ENCODE measurements around the gene GON4L. TPM values are rescaled to one million over a fixed set of nuclear protein-coding genes. Genes with fewer than 3 reads are reported as not detected.

The GON4L gene
- total RNA-seq, 1 donor from 2014 or later = 57.0 TPM

DNA sequence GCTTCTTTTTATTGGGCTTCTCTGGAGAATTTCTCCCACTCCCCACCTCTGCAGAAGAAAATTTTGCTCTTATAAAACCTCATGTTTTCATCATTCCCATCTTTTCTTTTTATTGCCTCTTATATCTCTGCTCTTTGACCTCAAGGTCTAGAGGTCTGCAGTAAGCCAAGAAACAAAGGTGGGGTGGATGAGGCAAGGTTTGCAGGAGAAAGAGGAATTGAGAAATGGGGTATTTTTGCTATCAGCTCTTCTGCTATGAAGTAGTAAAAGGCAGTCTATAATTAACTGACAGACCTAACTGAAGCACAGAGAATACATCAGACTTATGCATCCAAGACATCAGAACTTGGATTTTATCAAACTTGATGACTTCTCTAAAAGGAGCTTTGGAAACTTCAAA, 25.2 kb upstream of the GON4L start:
- H3K27me3 Mint-ChIP-seq (ENCODE audit: unreplicated experiment) = no peaks in the 10 kb centered on the region
- no peak overlapping the region for H3K4me3 Mint-ChIP-seq (ENCODE audit: unreplicated experiment)
- no peaks in the 10 kb centered on the region for H3K9me3 Mint-ChIP-seq (ENCODE audit: unreplicated experiment)
- no peak overlapping the region for H3K27ac Mint-ChIP-seq (ENCODE audit: unreplicated experiment)
- no peak for TF ChIP-seq CTCF (IDR thresholded peaks at IDR 0.05)
- H3K4me1 Mint-ChIP-seq (ENCODE audit: unreplicated experiment) = peaks cover 7% of the 10 kb centered on the region
- peaks cover 6% of the 10 kb centered on the region for H3K36me3 Mint-ChIP-seq (ENCODE audit: unreplicated experiment)
- no peak for DNase-seq (ENCODE audit: extremely low spot score, unreplicated experiment)

- TF ChIP-seq CTCF (IDR thresholded peaks at IDR 0.05) = no peak
- DNase-seq (ENCODE audit: extremely low spot score, unreplicated experiment) = no peak
- H3K9me3 Mint-ChIP-seq (ENCODE audit: unreplicated experiment) = no peaks in the 10 kb centered on the region
- peaks cover 6% of the 10 kb centered on the region for H3K36me3 Mint-ChIP-seq (ENCODE audit: unreplicated experiment)
- no peak overlapping the region for H3K27ac Mint-ChIP-seq (ENCODE audit: unreplicated experiment)
- no peaks in the 10 kb centered on the region for H3K27me3 Mint-ChIP-seq (ENCODE audit: unreplicated experiment)
- H3K4me1 Mint-ChIP-seq (ENCODE audit: unreplicated experiment) = peaks cover 7% of the 10 kb centered on the region
- H3K4me3 Mint-ChIP-seq (ENCODE audit: unreplicated experiment) = no peak overlapping the region
These were observed 23.9 kb upstream of the GON4L start for GRCh38 chr1:155880950-155881349.

DNA sequence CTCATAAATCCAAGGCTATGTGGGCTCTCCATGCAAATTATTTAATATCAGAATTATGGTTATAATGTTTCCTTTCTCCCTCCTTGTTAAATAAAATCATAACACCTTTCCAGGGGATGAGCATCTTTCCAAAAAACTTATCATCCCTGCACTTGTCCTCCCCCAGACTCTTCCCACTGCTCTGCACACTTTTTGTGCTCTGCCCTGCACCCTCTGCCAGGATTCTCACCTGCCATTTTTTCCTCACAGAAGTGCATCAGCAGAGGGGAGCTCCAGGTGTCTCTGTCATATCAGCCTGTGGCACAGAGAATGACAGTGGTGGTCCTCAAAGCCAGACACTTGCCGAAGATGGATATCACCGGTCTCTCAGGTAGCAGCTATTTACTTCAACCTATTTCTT, 23.2 kb upstream of the GON4L start:
- no peak overlapping the region for H3K27ac Mint-ChIP-seq (ENCODE audit: unreplicated experiment)
- H3K36me3 Mint-ChIP-seq (ENCODE audit: unreplicated experiment) = peaks cover 6% of the 10 kb centered on the region
- no peaks in the 10 kb centered on the region for H3K27me3 Mint-ChIP-seq (ENCODE audit: unreplicated experiment)
- TF ChIP-seq CTCF (IDR thresholded peaks at IDR 0.05) = no peak
- no peaks in the 10 kb centered on the region for H3K9me3 Mint-ChIP-seq (ENCODE audit: unreplicated experiment)
- DNase-seq (ENCODE audit: extremely low spot score, unreplicated experiment) = no peak
- peaks cover 7% of the 10 kb centered on the region for H3K4me1 Mint-ChIP-seq (ENCODE audit: unreplicated experiment)
- no peak overlapping the region for H3K4me3 Mint-ChIP-seq (ENCODE audit: unreplicated experiment)

DNA sequence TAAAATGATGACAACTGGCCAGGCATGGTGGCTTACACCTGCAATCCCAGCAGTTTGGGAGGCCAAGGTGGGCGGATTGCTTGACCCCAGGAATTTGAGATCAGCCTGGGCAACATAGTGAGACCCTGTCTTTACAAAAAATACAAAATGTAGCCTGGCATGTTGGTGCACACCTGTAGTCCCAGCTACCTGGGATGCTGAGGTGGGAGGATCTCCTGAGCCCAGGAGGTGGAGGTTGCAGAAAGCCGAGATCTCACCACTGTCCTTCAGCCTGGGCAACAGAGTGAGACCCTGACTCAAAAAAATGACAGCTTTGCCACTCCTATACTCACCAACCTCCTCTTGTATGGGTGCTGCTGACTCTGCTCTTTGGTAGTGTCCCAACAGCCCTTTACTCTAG, 20.9 kb upstream of the GON4L start:
- Mint-ChIP-seq H3K27me3 (ENCODE audit: unreplicated experiment) (no peaks in the 10 kb centered on the region), H3K9me3 (ENCODE audit: unreplicated experiment) (no peaks in the 10 kb centered on the region), H3K36me3 (ENCODE audit: unreplicated experiment) (peaks cover 6% of the 10 kb centered on the region), H3K4me3 (ENCODE audit: unreplicated experiment) (no peak overlapping the region), H3K4me1 (ENCODE audit: unreplicated experiment) (no peaks in the 10 kb centered on the region), H3K27ac (ENCODE audit: unreplicated experiment) (no peak overlapping the region)
- no peak for DNase-seq (ENCODE audit: extremely low spot score, unreplicated experiment)
- no peak for TF ChIP-seq CTCF (IDR thresholded peaks at IDR 0.05)

DNA sequence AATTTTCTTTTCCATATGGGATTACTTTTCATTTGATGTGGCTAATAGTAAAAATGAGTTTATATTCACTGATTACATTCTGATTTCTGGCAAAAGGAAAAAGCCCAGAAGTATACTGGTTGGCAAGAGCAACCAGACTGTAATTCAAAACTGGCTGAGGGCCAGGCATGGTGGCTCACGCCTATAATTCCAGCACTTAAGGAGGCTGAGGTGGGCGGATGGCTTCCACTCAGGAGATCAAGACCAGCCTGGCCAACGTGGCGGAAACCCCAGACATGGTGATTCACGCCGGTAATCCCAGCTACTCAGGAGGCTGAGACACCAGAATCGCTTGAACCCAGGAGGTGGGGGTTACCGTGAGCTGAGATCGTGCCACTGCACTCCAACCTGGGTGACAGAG, 16.8 kb upstream of the GON4L start:
- DNase-seq (ENCODE audit: extremely low spot score, unreplicated experiment) = no peak
- H3K4me1 Mint-ChIP-seq (ENCODE audit: unreplicated experiment) = peaks cover 5% of the 10 kb centered on the region
- no peaks in the 10 kb centered on the region for H3K36me3 Mint-ChIP-seq (ENCODE audit: unreplicated experiment)
- no peak overlapping the region for H3K4me3 Mint-ChIP-seq (ENCODE audit: unreplicated experiment)
- TF ChIP-seq CTCF (IDR thresholded peaks at IDR 0.05) = no peak
- H3K27me3 Mint-ChIP-seq (ENCODE audit: unreplicated experiment) = no peaks in the 10 kb centered on the region
- no peak overlapping the region for H3K27ac Mint-ChIP-seq (ENCODE audit: unreplicated experiment)
- no peaks in the 10 kb centered on the region for H3K9me3 Mint-ChIP-seq (ENCODE audit: unreplicated experiment)
